HepG2 (cell line): Measurements from ENCODE around the gene PCYT2. TPM values are rescaled to one million over a fixed set of nuclear protein-coding genes. Genes with fewer than 3 reads are reported as not detected.
A peak's percentile ranks its signal among the peaks of the same experiment; 100 is the strongest.

ENCODE experiments used
- ADNP ChIP-seq: sonication (generic); formaldehyde crosslinking; IDR thresholded peaks from 2 replicates; pipeline ENCODE4 v1.4.0; 2020; ENCODE audit warnings: missing genetic modification reagents
- ATAD3A ChIP-seq: sonication (generic); formaldehyde crosslinking; IDR thresholded peaks from 2 replicates; pipeline ENCODE4 v1.4.0; 2020; ENCODE audit warnings: missing genetic modification reagents
- ATF5 ChIP-seq: sonication (generic); formaldehyde crosslinking; IDR thresholded peaks from 2 replicates; pipeline ENCODE4 v1.4.0; 2020; ENCODE audit warnings: mild to moderate bottlenecking, low read depth, missing genetic modification reagents
- DZIP1 ChIP-seq: sonication (generic); formaldehyde crosslinking; IDR thresholded peaks from 2 replicates; pipeline ENCODE4 v1.5.0; 2020; ENCODE audit warnings: mild to moderate bottlenecking, missing genetic modification reagents
- ESRRA ChIP-seq: sonication (generic); formaldehyde crosslinking; IDR thresholded peaks from 2 replicates; pipeline ENCODE4 v1.5.1; 2020; ENCODE audit warnings: mild to moderate bottlenecking, low read depth, missing genetic modification reagents
- FOXO4 ChIP-seq: sonication (generic); formaldehyde crosslinking; conservative IDR thresholded peaks from 2 replicates; pipeline ENCODE4 v1.8.1; 2023; ENCODE audit warnings: missing genetic modification reagents
- GATAD1 ChIP-seq: IDR thresholded peaks from 2 replicates; pipeline ENCODE4 v1.6.1; 2016; ENCODE audit warnings: missing genetic modification reagents, missing compliant biosample characterization
- HOXA5 ChIP-seq: sonication (generic); formaldehyde crosslinking; IDR thresholded peaks from 2 replicates; pipeline ENCODE4 v1.4.0; 2020; ENCODE audit warnings: missing genetic modification reagents
- MED1 ChIP-seq: sonication (generic); formaldehyde crosslinking; IDR thresholded peaks from 2 replicates; pipeline ENCODE4 v1.4.0; 2020; ENCODE audit warnings: missing genetic modification reagents
- MIER3 ChIP-seq: IDR thresholded peaks from 2 replicates; pipeline ENCODE4 v1.6.1; 2016; ENCODE audit warnings: missing compliant biosample characterization, borderline replicate concordance
- MTA3 ChIP-seq: sonication (generic); formaldehyde crosslinking; IDR thresholded peaks from 2 replicates; pipeline ENCODE4 v1.4.0; 2020; ENCODE audit warnings: missing genetic modification reagents
- NFKBIZ ChIP-seq: IDR thresholded peaks from 2 replicates; pipeline ENCODE4 v1.6.1; 2018; ENCODE audit warnings: missing genetic modification reagents, missing compliant biosample characterization
- RBFOX2 ChIP-seq: fragments of 200-400 bp; formaldehyde crosslinking; IDR thresholded peaks from 2 replicates; pipeline ENCODE4 v1.6.1; 2017; ENCODE audit warnings: low read depth, mild to moderate bottlenecking, low read length
- RFX5 ChIP-seq: IDR thresholded peaks from 2 replicates; pipeline ENCODE4 v1.6.1; 2011; ENCODE audit warnings: low read depth, low read length, improper control_type of control experiment
- SP1 ChIP-seq, 2 experiments: fragments of 450-650 bp in 1 of 2; sonication (generic) in 1 of 2; formaldehyde crosslinking in 1 of 2; IDR thresholded peaks; 2 replicates each; pipeline versions ENCODE4 v1.4.0 to v1.6.1; 2016 to 2020; ENCODE audit warnings: missing genetic modification reagents in 1 of 2
- SYNCRIP ChIP-seq: fragments of 200-400 bp; formaldehyde crosslinking; IDR thresholded peaks from 2 replicates; pipeline ENCODE4 v1.6.1; 2018; ENCODE audit warnings: mild to moderate bottlenecking, low read depth, low read length; ENCODE audit not compliant: insufficient read depth
- TCF12 ChIP-seq, 2 experiments: fragments of 450-650 bp in 1 of 2; sonication (generic) in 1 of 2; formaldehyde crosslinking in 1 of 2; IDR thresholded peaks; 2 replicates each; pipeline versions ENCODE4 v1.6.1 to v1.8.0; 2017 to 2022; ENCODE audit warnings: antibody characterized with exemption in 1 of 2, mild to moderate bottlenecking in 1 of 2, missing genetic modification reagents in 1 of 2, moderate library complexity in 1 of 2
- TMF1 ChIP-seq: sonication (generic); formaldehyde crosslinking; IDR thresholded peaks from 2 replicates; pipeline ENCODE4 v1.8.1; 2022; ENCODE audit warnings: low read depth, missing genetic modification reagents
- ZNF205 ChIP-seq: IDR thresholded peaks from 2 replicates; pipeline ENCODE4 v1.6.1; 2018; ENCODE audit warnings: missing biosample characterization, missing genetic modification reagents
- ZNF329 ChIP-seq: sonication (generic); formaldehyde crosslinking; IDR thresholded peaks from 2 replicates; pipeline ENCODE4 v1.9.0; 2021; ENCODE audit warnings: low read depth, mild to moderate bottlenecking, missing genetic modification reagents
- ZNF430 ChIP-seq: sonication (generic); formaldehyde crosslinking; IDR thresholded peaks from 2 replicates; pipeline ENCODE4 v1.9.0; 2021; ENCODE audit warnings: mild to moderate bottlenecking, missing genetic modification reagents
- ZNF597 ChIP-seq: sonication (generic); formaldehyde crosslinking; IDR thresholded peaks from 2 replicates; pipeline ENCODE4 v1.5.0; 2020; ENCODE audit warnings: missing genetic modification reagents
- ZNF607 ChIP-seq: sonication (generic); formaldehyde crosslinking; IDR thresholded peaks from 2 replicates; pipeline ENCODE4 v1.5.1; 2020; ENCODE audit warnings: missing genetic modification reagents, mild to moderate bottlenecking, borderline replicate concordance
- ZNF7 ChIP-seq: IDR thresholded peaks from 2 replicates; pipeline ENCODE4 v1.6.1; 2016; ENCODE audit warnings: missing biosample characterization, missing genetic modification reagents
- ZNF781 ChIP-seq: sonication (generic); formaldehyde crosslinking; IDR thresholded peaks from 2 replicates; pipeline ENCODE4 v1.5.1; 2020; ENCODE audit warnings: borderline replicate concordance, mild to moderate bottlenecking, missing genetic modification reagents; ENCODE audit errors: not compliant biosample characterization
- polyA plus RNA-seq, 8 experiments: library from polyadenylated mRNA; depleted of rRNA in 3 of 8; stranded (reverse) in 7 of 8; unstranded in 1 of 8; fragments of >200 nt; fragmentation: Illumina TruSeq in 4 of 8; extraction: Trizol in 4 of 8; gene quantifications; 2 replicates each; pipeline versions ENCODE4 v1.2.1 to v1.2.3, GENCODE V29; 2011 to 2016; ENCODE audit warnings: low read depth in 4 of 8, missing spikeins in 1 of 8, mixed read lengths in 1 of 8; ENCODE audit not compliant: insufficient read depth in 1 of 8
- total RNA-seq, 5 experiments: library from RNA; depleted of rRNA; stranded (reverse); fragments of >200 nt; fragmentation: Illumina TruSeq; extraction: Trizol; gene quantifications; 2 replicates each; pipeline ENCODE4 v1.2.3, GENCODE V29; 2016; ENCODE audit warnings: low read depth in 1 of 5

PCYT2 gene
- total and polyA plus RNA-seq, 2 of the 13 experiments (the other 11 are each of a cell fraction or from before 2014, with no cell fraction given) = 147 to 297 TPM

GRCh38 chr17:81867170-81867990 lies 43.8 kb downstream of the PCYT2 start (continued):
- no peak for TF ChIP-seq ZNF607 (CRISPR knock-in tag)
- TF ChIP-seq ATF5 (CRISPR knock-in tag) = peak; percentile 64; the same call in 1 of the 2 replicates
- TF ChIP-seq SP1 (IDR thresholded peaks at IDR 0.05) = no peak
- no peak for TF ChIP-seq SP1 (CRISPR knock-in tag; IDR thresholded peaks at IDR 0.05)
- TF ChIP-seq ZNF781 (CRISPR knock-in tag) = no peak
- TF ChIP-seq RBFOX2 = peak; percentile 84
- TF ChIP-seq RFX5 = no peak
- TF ChIP-seq ZNF7 = no peak
- no peak for TF ChIP-seq FOXO4 (CRISPR knock-in tag)
- TF ChIP-seq GATAD1 (CRISPR knock-in tag) = peak; percentile 3
- TF ChIP-seq MIER3 (CRISPR knock-in tag) = no peak
- TF ChIP-seq ADNP (CRISPR knock-in tag) = no peak
- TF ChIP-seq SYNCRIP = no peak
- TF ChIP-seq MTA3 = no peak
- TF ChIP-seq ZNF329 (CRISPR knock-in tag) = no peak
- no peak for TF ChIP-seq ATAD3A (CRISPR knock-in tag)
- TF ChIP-seq DZIP1 = no peak
- TF ChIP-seq ZNF597 = 0 out of 2 replicates have a peak, but pooled peaks have one; percentile 28
- peak; percentile 3; the same call in 1 of the 2 replicates for TF ChIP-seq MED1 (CRISPR knock-in tag)
- no peak for TF ChIP-seq ZNF205 (CRISPR knock-in tag)
- peak; percentile 65 for TF ChIP-seq ZNF430 (CRISPR knock-in tag)
- TF ChIP-seq HOXA5 (CRISPR knock-in tag) = peak; percentile 6; the same call in 1 of the 2 replicates
- no peak for TF ChIP-seq NFKBIZ (CRISPR knock-in tag)
- TF ChIP-seq ESRRA = peak; percentile 30; the same call in 1 of the 2 replicates
- peak; percentile 20; the same call in 1 of the 2 replicates for TF ChIP-seq TMF1 (CRISPR knock-in tag)
- no peak for TF ChIP-seq TCF12 (IDR thresholded peaks at IDR 0.05)
- TF ChIP-seq TCF12 (CRISPR knock-in tag; IDR thresholded peaks at IDR 0.05) = peak; percentile 76
